Left lung (tissue), 10 donors: ENCODE measurements around the gene IPP. TPM values are rescaled to one million over a fixed set of nuclear protein-coding genes. Genes with fewer than 3 reads are reported as not detected.
"Not testable (repeated sequence)": the region's sequence is repeated elsewhere in the genome, so short reads cannot be mapped to it uniquely, and the experiment has no call there.

Experiments
- ATAC-seq: fragments of 200-7000 bp; cut with Tn5 transposase; one replicate; pipeline ENCODE4 v1.9.1; 2020; ENCODE audit warnings: moderate library complexity
- DNase-seq, 4 donors: peaks; one replicate each; pipeline ENCODE4 v3.0.0-alpha.2; 2013 to 2020
- H3K27ac ChIP-seq, 2 donors: fragments of 200-600 bp; sonication (generic) in 1 of 2; one replicate each; pipeline versions ENCODE4 v1.5.0 to v1.8.0; 2020 to 2021
- H3K27me3 ChIP-seq, 2 donors: fragments of 200-600 bp; sonication (generic) in 1 of 2; one replicate each; pipeline versions ENCODE4 v1.5.0 to v1.8.0; 2020 to 2021
- H3K36me3 ChIP-seq, 2 donors: fragments of 200-600 bp; sonication (generic) in 1 of 2; one replicate each; pipeline versions ENCODE4 v1.5.0 to v1.8.0; 2020 to 2021
- H3K4me1 ChIP-seq, 2 donors: fragments of 200-600 bp; one replicate each; pipeline ENCODE4 v1.8.0; 2021
- H3K4me3 ChIP-seq, 2 donors: fragments of 200-600 bp; sonication (generic) in 1 of 2; one replicate each; pipeline versions ENCODE4 v1.5.0 to v1.8.0; 2020 to 2021; ENCODE audit warnings: mild to moderate bottlenecking in 1 of 2
- H3K9me3 ChIP-seq, 2 donors: fragments of 200-600 bp; sonication (generic) in 1 of 2; one replicate each; pipeline versions ENCODE4 v1.5.0 to v1.8.0; 2020 to 2021
- CTCF ChIP-seq, 2 donors: fragments of 200-600 bp; sonication (generic) in 1 of 2; IDR thresholded peaks; one replicate each; pipeline versions ENCODE4 v1.5.0 to v1.8.0; 2021; ENCODE audit warnings: antibody characterized with exemption in 2 of 2
- intact Hi-C, 2 donors: fragments of 100-400 bp; cut with DNase I; formaldehyde crosslinking; loops; one replicate each; pipeline versions ENCODE4 v1.11.2 to v1.14.2; 2022
- polyA plus RNA-seq, 6 donors: library from polyadenylated mRNA; unstranded; fragments of 120-200 nt; gene quantifications; one replicate each; pipeline ENCODE4 v1.2.1, GENCODE V29; 2013; ENCODE audit not compliant: insufficient read length in 6 of 6
- total RNA-seq, 2 donors: library from RNA; stranded (reverse); fragmentation: NEBNext Ultra II Directional; extraction: Animal tissue kit (Norgen Biotek cat#: 25700); gene quantifications; one replicate each; pipeline ENCODE4 v1.2.1, GENCODE V29; 2021
- donor health status: DM: no; HTN: yes; CAD: no.
- donor health status: DM: no; HTN: no; CAD: no.

Gene IPP
- total and polyA plus RNA-seq, 8 donors = 13.0 to 23.4 (median 22.4) TPM

GRCh38 chr1:45684402-45684801 lies 66.1 kb downstream of the IPP start:
- no peak overlapping the region for H3K27ac ChIP-seq
- peak overlapping the region; percentile 91 to 100 for H3K4me3 ChIP-seq
- TF ChIP-seq CTCF (IDR thresholded peaks at IDR 0.05) = no peak

GRCh38 chr1:45682942-45683341 lies 67.5 kb downstream of the IPP start:
- ATAC-seq (no peak), DNase-seq (no peak)
- Histone ChIP-seq H3K4me3 (no peak overlapping the region), H3K9me3 (no peaks in the 10 kb centered on the region), H3K27me3 (no peaks in the 10 kb centered on the region), H3K36me3 (no peaks in the 10 kb centered on the region), H3K27ac (no peak overlapping the region), H3K4me1 (peaks cover 52 to 71% of the 10 kb centered on the region in 2 donors)
- intact Hi-C loops = no loop called here
- TF ChIP-seq CTCF (IDR thresholded peaks at IDR 0.05) = no peak

More at GRCh38 chr1:45684402-45684801, 66.1 kb downstream of the IPP start:
- no peak for DNase-seq
- no peak for ATAC-seq
- peaks cover 48 to 65% of the 10 kb centered on the region in 2 donors for H3K4me1 ChIP-seq
- intact Hi-C loops = no loop called here
- no peaks in the 10 kb centered on the region for H3K27me3 ChIP-seq
- H3K36me3 ChIP-seq = no peaks in the 10 kb centered on the region
- H3K9me3 ChIP-seq = no peaks in the 10 kb centered on the region

DNA sequence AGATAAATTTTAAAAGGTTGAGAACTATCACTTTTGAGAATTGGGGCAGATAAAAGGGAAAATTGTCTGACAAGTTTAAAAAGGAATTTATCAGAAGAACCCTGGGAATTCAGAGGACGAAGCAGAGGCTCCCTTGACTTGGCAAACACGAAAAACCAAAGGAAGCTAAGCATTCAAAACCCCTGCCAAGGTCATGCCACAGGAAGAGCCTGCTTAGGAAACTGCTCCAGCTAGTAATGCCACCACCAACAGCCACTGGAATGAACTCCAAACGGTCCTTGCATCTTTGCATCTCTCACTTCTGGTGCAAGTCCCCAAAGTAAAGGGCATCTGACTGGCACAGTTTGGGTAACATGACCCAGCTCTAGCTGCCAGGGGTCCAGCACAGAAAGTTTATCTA lies 71.3 kb downstream of the IPP start:
- ATAC-seq (peak; percentile 14), DNase-seq (no peak)
- Histone ChIP-seq H3K27ac (peak overlapping the region in 1 of 2 donors; percentile 49), H3K4me1 (peaks cover 47 to 88% of the 10 kb centered on the region in 2 donors), H3K27me3 (no peaks in the 10 kb centered on the region), H3K4me3 (no peak overlapping the region), H3K36me3 (no peaks in the 10 kb centered on the region), H3K9me3 (no peaks in the 10 kb centered on the region)
- intact Hi-C loops = no loop called here
- TF ChIP-seq CTCF (IDR thresholded peaks at IDR 0.05) = no peak

- Histone ChIP-seq H3K9me3 (no peaks in the 10 kb centered on the region), H3K27ac (peak overlapping the region in 1 of 2 donors; percentile 49), H3K4me3 (no peak overlapping the region), H3K36me3 (no peaks in the 10 kb centered on the region), H3K27me3 (no peaks in the 10 kb centered on the region), H3K4me1 (peaks cover 44 to 82% of the 10 kb centered on the region in 2 donors)
- intact Hi-C loops = no loop called here
- ATAC-seq (no peak), DNase-seq (no peak)
- TF ChIP-seq CTCF (IDR thresholded peaks at IDR 0.05) = no peak
Observed at GRCh38 chr1:45678489-45678888, 72.0 kb downstream of the IPP start.

DNA sequence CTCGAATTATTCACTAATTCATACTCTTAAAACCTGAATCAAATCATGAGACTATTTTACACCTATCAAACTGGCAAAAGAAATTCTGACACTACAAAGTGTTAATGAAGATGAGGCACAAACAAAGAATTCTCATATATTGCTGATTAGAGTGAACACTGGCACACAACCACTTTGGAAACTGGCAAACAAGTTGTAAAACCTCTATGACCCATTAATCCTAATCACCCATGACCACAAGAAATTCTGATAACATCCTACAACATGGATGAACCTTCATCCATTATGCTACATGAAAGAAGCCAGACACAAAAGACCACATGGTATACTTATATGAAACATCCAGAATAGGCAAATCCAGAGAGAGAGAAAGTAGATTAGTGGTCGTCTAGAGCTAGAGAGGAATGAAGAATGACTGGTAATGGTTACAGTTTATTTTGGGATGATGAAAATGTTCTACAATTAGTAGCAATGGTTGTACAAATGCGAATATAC lies 72.7 kb downstream of the IPP start:
- Histone ChIP-seq H3K4me3 (no peak overlapping the region), H3K4me1 (peaks cover 43 to 75% of the 10 kb centered on the region in 2 donors), H3K27me3 (no peaks in the 10 kb centered on the region), H3K36me3 (no peaks in the 10 kb centered on the region), H3K27ac (peak overlapping the region in 1 of 2 donors; percentile 24), H3K9me3 (no peaks in the 10 kb centered on the region)
- TF ChIP-seq CTCF (IDR thresholded peaks at IDR 0.05) = no peak
- ATAC-seq (no peak), DNase-seq (no peak)
- intact Hi-C loops = no loop called here

DNA sequence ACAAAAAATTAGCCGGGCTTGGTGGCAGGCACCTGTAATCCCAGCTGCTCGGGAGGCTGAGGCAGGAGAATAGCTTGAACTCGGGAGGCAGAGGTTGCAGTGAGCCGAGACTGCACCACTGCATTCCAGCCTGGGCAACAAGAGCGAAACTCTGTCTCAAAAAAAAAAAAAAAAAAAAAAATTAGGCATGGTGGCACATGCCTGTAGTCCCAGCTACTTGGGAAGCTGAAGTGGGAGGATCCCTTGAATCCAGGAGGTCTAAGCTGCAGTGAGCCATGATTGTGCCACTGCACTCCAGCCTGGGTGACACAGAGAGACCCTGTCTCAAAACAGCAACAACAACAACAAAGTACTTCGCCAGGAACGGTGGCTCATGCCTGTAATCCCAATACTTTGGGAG lies 73.9 kb downstream of the IPP start:
- H3K9me3 ChIP-seq, H3K27ac ChIP-seq, H3K36me3 ChIP-seq, DNase-seq, H3K4me3 ChIP-seq, intact Hi-C loops, ATAC-seq, H3K27me3 ChIP-seq: not testable (repeated sequence)
- H3K4me1 ChIP-seq = peaks cover 39 to 63% of the 10 kb centered on the region in 2 donors
